Activated CD8-positive, alpha-beta memory T cell treated with anti-CD3 and anti-CD28 coated beads, Interleukin-2, amount 50 U/mL, for 4 hours (primary cell): ENCODE results near the gene VPS16.

Source experiments
- DNase-seq: peaks from one replicate; pipeline ENCODE4 v3.0.0-alpha.2; 2020

VPS16 gene

DNA sequence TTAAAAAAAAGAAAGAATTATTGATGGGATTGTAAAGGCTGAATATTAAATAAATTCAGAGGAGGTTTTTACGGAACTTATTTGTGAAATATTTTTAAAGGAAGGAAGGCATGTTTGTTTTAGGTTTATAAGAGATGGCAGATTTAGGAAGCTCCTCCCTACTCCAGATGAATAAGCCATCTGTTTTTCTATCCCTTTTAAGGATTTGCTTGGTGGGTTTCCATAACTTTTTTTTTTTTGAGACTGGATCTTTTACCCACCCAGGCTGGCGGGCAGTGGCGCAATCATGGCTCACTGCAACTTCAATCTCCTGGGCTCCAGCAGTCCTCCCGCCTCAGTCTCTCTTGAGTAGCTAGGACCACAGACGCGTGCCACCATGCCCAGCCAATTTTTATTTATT is 63.1 kb downstream of the VPS16 start:
- no peak for DNase-seq

DNA sequence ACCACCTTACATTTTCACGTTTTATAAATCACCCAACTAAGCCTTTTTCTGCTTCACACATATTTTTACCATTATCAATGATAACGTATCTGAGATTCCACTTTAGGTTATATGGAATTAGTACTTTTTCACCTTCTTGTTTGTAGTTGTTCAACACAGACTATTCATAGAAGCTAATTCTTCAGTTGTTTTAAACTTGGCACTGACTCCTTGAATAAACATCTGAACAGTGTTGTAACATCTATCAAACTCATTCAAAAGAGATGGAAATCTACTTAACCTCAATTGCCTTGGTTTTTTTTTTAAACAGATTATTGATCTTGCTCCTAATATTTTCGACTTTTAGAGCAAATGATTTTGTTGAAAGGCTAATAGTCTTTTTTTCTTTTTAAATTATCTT is 67.0 kb downstream of the VPS16 start:
- DNase-seq, result no peak

DNA sequence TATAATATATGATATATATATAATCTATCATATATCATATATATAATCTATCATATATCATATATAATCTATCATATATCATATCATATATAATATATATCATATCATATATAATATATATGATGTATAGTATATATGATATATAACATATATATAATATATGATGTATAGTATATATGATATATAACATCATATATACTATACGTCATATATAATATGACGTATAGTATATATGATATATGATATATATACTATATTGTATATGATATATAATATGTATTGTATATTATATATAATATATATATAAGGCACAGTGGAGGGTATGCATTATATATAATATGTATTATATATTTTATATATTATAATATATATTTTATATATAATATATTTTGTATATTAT is 69.4 kb downstream of the VPS16 start:
- no peak for DNase-seq

DNA sequence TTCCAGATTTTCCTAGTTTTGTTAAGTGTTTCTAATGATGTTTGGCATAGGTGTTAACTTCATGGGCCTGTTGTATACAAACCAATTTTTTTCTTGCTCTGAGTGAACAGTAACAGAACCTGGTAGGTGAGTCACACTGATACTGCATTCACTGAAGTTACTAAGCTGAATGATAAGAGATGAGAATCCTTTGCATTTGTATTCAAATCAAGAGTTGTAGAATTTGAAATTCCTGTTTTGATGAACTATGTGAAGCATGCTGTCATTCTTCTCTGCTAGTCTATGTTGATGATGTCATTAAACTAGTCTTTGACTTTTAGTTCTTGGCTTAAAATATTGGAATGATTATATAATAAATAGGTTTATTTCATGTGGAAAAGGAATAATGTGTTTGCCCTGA is 70.7 kb downstream of the VPS16 start:
- DNase-seq, result no peak

DNA sequence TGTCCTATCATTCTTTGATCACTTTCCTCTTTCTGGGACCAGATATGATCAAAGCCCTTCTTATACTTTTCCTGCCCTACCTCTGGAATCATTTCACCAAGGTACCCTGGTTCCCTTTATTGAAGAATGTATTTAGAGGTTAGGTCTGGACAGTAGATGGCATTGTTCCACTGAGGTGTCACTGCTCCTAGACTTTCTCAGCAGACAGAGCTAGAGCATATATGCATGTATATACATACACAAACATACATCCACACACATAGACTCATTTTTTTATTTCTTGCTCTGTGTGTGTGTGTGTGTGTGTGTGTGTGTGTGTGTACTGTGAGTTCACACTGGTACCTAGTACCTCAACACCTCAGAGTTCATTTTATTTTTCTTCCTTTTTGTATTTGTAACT is 73.6 kb downstream of the VPS16 start:
- DNase-seq, result no peak
